Heart right ventricle (tissue), 16 donors: ENCODE measurements around the gene TMPO. TPM values are rescaled to one million over a fixed set of nuclear protein-coding genes. Genes with fewer than 3 reads are reported as not detected.
"Not testable (repeated sequence)": the region's sequence is repeated elsewhere in the genome, so short reads cannot be mapped to it uniquely, and the experiment has no call there.

Experiments used
- ATAC-seq, 8 donors: fragments of 200-7000 bp; cut with Tn5 transposase; one replicate each; pipeline ENCODE4 v1.9.1; 2020; ENCODE audit warnings: mild to moderate bottlenecking in 8 of 8, moderate library complexity in 8 of 8, moderate number of reproducible peaks in 1 of 8
- DNase-seq, 2 donors: peaks; one replicate each; pipeline ENCODE4 v3.0.0-alpha.2; 2020
- H3K27ac ChIP-seq, 10 donors: fragments of 200-600 bp; sonication (generic) in 2 of 10; one replicate each; pipeline versions ENCODE4 v1.5.0 to v1.8.0; 2020 to 2022; ENCODE audit warnings: mild to moderate bottlenecking in 3 of 10
- H3K27me3 ChIP-seq, 7 donors: fragments of 200-600 bp; one replicate each; pipeline ENCODE4 v1.8.0; 2021 to 2022; ENCODE audit warnings: mild to moderate bottlenecking in 2 of 7
- H3K36me3 ChIP-seq, 9 donors: fragments of 200-600 bp; sonication (generic) in 1 of 9; one replicate each; pipeline versions ENCODE4 v1.5.0 to v1.8.0; 2020 to 2022; ENCODE audit warnings: mild to moderate bottlenecking in 2 of 9
- H3K4me1 ChIP-seq, 9 donors: fragments of 200-600 bp; sonication (generic) in 1 of 9; one replicate each; pipeline versions ENCODE4 v1.5.0 to v1.8.0; 2020 to 2022; ENCODE audit warnings: mild to moderate bottlenecking in 4 of 9
- H3K4me3 ChIP-seq, 10 donors: fragments of 200-600 bp; sonication (generic) in 2 of 10; one replicate each; pipeline versions ENCODE4 v1.5.0 to v1.8.0; 2020 to 2022; ENCODE audit warnings: mild to moderate bottlenecking in 7 of 10, moderate library complexity in 2 of 10
- H3K9me3 ChIP-seq, 11 donors: fragments of 200-600 bp in 10 of 11; sonication (generic) in 2 of 11; one replicate each; pipeline versions ENCODE4 v1.5.0 to v1.8.0; 2013 to 2022; ENCODE audit warnings: mild to moderate bottlenecking in 2 of 11, control low read depth in 1 of 11, moderate library complexity in 1 of 11
- CTCF ChIP-seq, 9 donors: fragments of 200-600 bp; sonication (generic) in 2 of 9; IDR thresholded peaks; one replicate each; pipeline versions ENCODE4 v1.5.0 to v1.8.0; 2021 to 2022; ENCODE audit warnings: antibody characterized with exemption in 9 of 9, mild to moderate bottlenecking in 5 of 9, moderate library complexity in 1 of 9
- WGBS, 2 donors: extraction: QIAGEN DNeasy Blood & Tissue Kit; methylation state at CpG; one replicate each; pipeline ENCODE4 v1.1.7; 2013; ENCODE audit warnings: inconsistent platforms in 1 of 2; 5-methylcytosine and 5-hydroxymethylcytosine counted together
- intact Hi-C, 10 donors: fragments of 100-400 bp; cut with DNase I; formaldehyde crosslinking; loops; one replicate each; pipeline versions ENCODE4 v1.11.1 to v1.14.2; 2022
- polyA plus RNA-seq, 2 donors: library from polyadenylated mRNA; stranded (reverse); fragments of 200-250 nt; gene quantifications; one replicate each; pipeline ENCODE4 v1.2.3, GENCODE V29; 2013
- total RNA-seq, 10 donors: library from RNA; stranded (reverse); fragmentation: NEBNext Ultra II Directional in 3 of 10; extraction: Animal tissue kit (Norgen Biotek cat#: 25700) in 3 of 10; gene quantifications; one replicate each; pipeline versions ENCODE4 v1.2.1 to v1.2.4, GENCODE V29; 2021 to 2023
- donor health status: Arrhythmogenic right ventricular cardiomyopathy.
- donor health status: ischemic (EF 13 %, LVEDD 7.1; RV severe dilation, severe dysfunction).
- donor health status: healthy with polysubstance abuse.
- donor health status: DM: no; HTN: yes; CAD: no.
- donor health status: DM: no; HTN: no; CAD: no.
- donor health status: ischemic (EF 25% LVEDD 6.9; RV normal size, moderate dysfunction).
- donor health status: ischemic (EF 25% LVEDD 5.7; RV mildly dilated, moderate dysfunction).
- donor health status: healthy.
- donor health status: DM: yes; HTN: yes; CAD: no.
- donor health status: Ischemic cardiomyopathy.
- donor health status: ischemic (EF 35%, LVEDD 5.7; RV mildly dilated, moderate dysfunction).
- donor health status: nonischemic (EF 11% LVEDD 7.7; RV severe dilation, severe dysfunction).
- donor health status: DM: yes; HTN: yes; CAD: no.
- donor health status: PGD.
- donor health status: ischemic (EF 29% LVEDD 5.4; RV normal size, mild dysfunction).
- donor health status: nonischemic (EF 23%, LVEDD 6.1; RV moderate dilation, normal function).

Gene TMPO
- total and polyA plus RNA-seq, 12 donors: 9.1 to 27.6 (median 12.8) TPM

- H3K9me3 ChIP-seq: no peaks in the 10 kb centered on the region
- H3K4me1 ChIP-seq: peaks cover 14 to 41% (median 27%) of the 10 kb centered on the region in 9 donors
- peaks cover 0 to 41% (median 35%) of the 10 kb centered on the region in 9 donors for H3K36me3 ChIP-seq
- WGBS, 2 donors: 0 to 1% methylated on average over 35 of the region's 35 CpGs
- DNase-seq (peak; percentile 44 to 58), ATAC-seq (peak; percentile 50 to 81 (median 60))
- H3K4me3 ChIP-seq: peak overlapping the region; percentile 76 to 99 (median 91)
- intact Hi-C loops: loop anchor here in 4 of 10 donors (5.0 to 10.0 kb wide), 3 partner anchors 48 to 92 kb away; partner anchors contain the start of genes IKBIP (in 3 of the 4) and APAF1 (in 2 of the 4)
- H3K27me3 ChIP-seq: no peaks in the 10 kb centered on the region
- TF ChIP-seq CTCF (IDR thresholded peaks at IDR 0.05): no peak
- H3K27ac ChIP-seq: peak overlapping the region; percentile 97 to 100 (median 99)
Measured at GRCh38 chr12:98594050-98594835, 78.9 kb downstream of the TMPO start.

- H3K36me3 ChIP-seq: peaks cover 3 to 53% (median 47%) of the 10 kb centered on the region in 9 donors
- ATAC-seq: no peak
- H3K27me3 ChIP-seq: no peaks in the 10 kb centered on the region
- peaks cover 14 to 41% (median 27%) of the 10 kb centered on the region in 9 donors for H3K4me1 ChIP-seq
- H3K27ac ChIP-seq: peak overlapping the region in 8 of 10 donors; percentile 98 to 100 (median 99)
- no peaks in the 10 kb centered on the region for H3K9me3 ChIP-seq
- H3K4me3 ChIP-seq: peak overlapping the region; percentile 76 to 99 (median 91)
- no peak for TF ChIP-seq CTCF (IDR thresholded peaks at IDR 0.05)
- 27 to 35% methylated on average over 3 of the region's 3 CpGs for whole genome bisulfite sequencing, 2 donors
- no peak for DNase-seq
- intact Hi-C loops: loop anchor here in 2 of 10 donors (10.0 kb wide), 1 partner anchor 49 kb away; the partner anchor contains the start of genes APAF1 (in 2 of the 2) and IKBIP (in 2 of the 2)
Measured at GRCh38 chr12:98595243-98595988, 80.0 kb downstream of the TMPO start.

- H3K9me3 ChIP-seq, DNase-seq, H3K27me3 ChIP-seq, H3K27ac ChIP-seq, H3K4me3 ChIP-seq, ATAC-seq: not testable (repeated sequence)
- intact Hi-C loops: loop anchor here in 2 of 10 donors (10.0 kb wide), 1 partner anchor 47 kb away; the partner anchor contains the start of genes APAF1 (in 2 of the 2) and IKBIP (in 2 of the 2)
- Histone ChIP-seq H3K36me3 (peaks cover 12 to 72% (median 66%) of the 10 kb centered on the region in 9 donors), H3K4me1 (peaks cover 14 to 41% (median 27%) of the 10 kb centered on the region in 9 donors)
- 76 to 77% methylated on average over 5 of the region's 5 CpGs for WGBS, 2 donors
Measured at GRCh38 chr12:98597313-98597712, 81.9 kb downstream of the TMPO start.

Other genes starting within 250 kb of the TMPO start
- gene SLC25A3, start 78.1 kb downstream of the TMPO start, total RNA-seq: 1,000 to 10,000 TPM; 1,098 to 2,142 (median 1,719) TPM
- gene SLC25A3, start 78.1 kb downstream of the TMPO start, polyA plus RNA-seq: 1,000 to 10,000 TPM in 1 of 2 donors, 100 to 1,000 TPM in 1; 742 to 1,246 TPM
- 10 to 100 TPM in 1 of 10 donors, 1 to 10 TPM in 9; 2.4 to 13.4 (median 4.3) TPM for gene IKBIP, start 129.2 kb downstream of the TMPO start, total RNA-seq
- 1 to 10 TPM; 9.0 to 9.2 TPM for gene IKBIP, start 129.2 kb downstream of the TMPO start, polyA plus RNA-seq
- 1 to 10 TPM; 2.5 to 9.9 (median 4.4) TPM for gene APAF1, start 129.7 kb downstream of the TMPO start, total RNA-seq
- gene APAF1, start 129.7 kb downstream of the TMPO start, polyA plus RNA-seq: 1 to 10 TPM; 2.0 to 3.4 TPM